MM.1S (cell line): ENCODE results near the gene CHST6.

ENCODE experiments used
- CTCF ChIP-seq: fragments of 300-600 bp; sonication (generic); IDR thresholded peaks from 2 replicates; pipeline ENCODE4 v1.5.1; 2016; ENCODE audit warnings: antibody characterized with exemption, low read length, mixed read lengths
- EZH2 ChIP-seq: fragments of 300-600 bp; sonication (generic); optimal IDR thresholded peaks from 2 replicates; pipeline ENCODE3; 2017; ENCODE audit warnings: low read depth, mild to moderate bottlenecking, antibody characterized with exemption, low read length, mixed read lengths

DNA sequence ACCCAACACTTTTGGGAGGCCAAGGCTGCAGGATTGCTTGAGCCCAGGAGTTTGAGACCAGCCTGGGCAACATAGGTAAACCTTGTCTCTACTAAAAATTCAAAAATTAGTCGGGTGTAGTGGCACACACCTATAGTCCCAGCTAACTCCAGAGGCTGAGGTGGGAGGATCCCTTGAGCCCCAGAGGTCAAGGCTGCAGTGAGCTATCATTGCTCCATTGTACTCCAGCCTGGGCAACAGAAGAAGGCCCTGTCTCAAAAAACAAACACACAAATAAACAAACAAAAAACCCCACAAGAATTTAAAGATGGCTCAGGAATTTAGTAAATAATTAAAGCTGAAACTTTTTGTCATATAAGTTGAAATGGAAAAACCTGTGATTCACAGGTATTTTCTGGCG is 28.5 kb downstream of the CHST6 start:
- TF ChIP-seq CTCF, result no peak
- TF ChIP-seq EZH2, result no peak
